Lower lobe of right lung (tissue), 2 donors: ENCODE measurements around the gene CCM2. TPM values are rescaled to one million over a fixed set of nuclear protein-coding genes. Genes with fewer than 3 reads are reported as not detected.
A peak's percentile ranks its signal among the peaks of the same experiment; 100 is the strongest.

Source experiments
- ATAC-seq, 2 donors: fragments of 200-7000 bp; cut with Tn5 transposase; one replicate each; pipeline ENCODE4 v1.9.1; 2020 to 2022; ENCODE audit warnings: mild to moderate bottlenecking in 2 of 2, moderate library complexity in 2 of 2
- DNase-seq: peaks from one replicate; pipeline ENCODE4 v3.0.0-alpha.2; 2020
- H3K27ac ChIP-seq: fragments of 200-600 bp; one replicate; pipeline ENCODE4 v1.8.0; 2022
- H3K27me3 ChIP-seq: fragments of 200-600 bp; one replicate; pipeline ENCODE4 v1.8.0; 2022; ENCODE audit warnings: low read depth
- H3K36me3 ChIP-seq: fragments of 200-600 bp; one replicate; pipeline ENCODE4 v1.8.0; 2022; ENCODE audit warnings: mild to moderate bottlenecking
- H3K4me1 ChIP-seq: fragments of 200-600 bp; one replicate; pipeline ENCODE4 v1.8.0; 2022
- H3K4me3 ChIP-seq: fragments of 200-600 bp; one replicate; pipeline ENCODE4 v1.8.0; 2022; ENCODE audit warnings: mild to moderate bottlenecking
- H3K9me3 ChIP-seq: fragments of 200-600 bp; one replicate; pipeline ENCODE4 v1.8.0; 2022
- CTCF ChIP-seq: fragments of 200-600 bp; IDR thresholded peaks from one replicate; pipeline ENCODE4 v1.8.0; 2022; ENCODE audit warnings: antibody characterized with exemption, mild to moderate bottlenecking
- intact Hi-C: fragments of 100-400 bp; cut with DNase I; formaldehyde crosslinking; loops from one replicate; pipeline ENCODE4 v1.11.0; 2022
- total RNA-seq: library from RNA; stranded (reverse); fragmentation: NEBNext Ultra II Directional; extraction: Animal tissue kit (Norgen Biotek cat#: 25700); gene quantifications from one replicate; pipeline ENCODE4 v1.2.1, GENCODE V29; 2021
- donor health status: DM: no; HTN: yes; CAD: no; lungs with severe emphysema.

Gene CCM2
- total RNA-seq, 1 donor from 2014 or later: 45.7 TPM

GRCh38 chr7:45037876-45038275 lies 37.9 kb downstream of the CCM2 start:
- peaks cover 49% of the 10 kb centered on the region for H3K36me3 ChIP-seq
- DNase-seq: no peak

GRCh38 chr7:45039106-45039505 lies 39.1 kb downstream of the CCM2 start:
- intact Hi-C loops: no loop called here
- no peaks in the 10 kb centered on the region for H3K9me3 ChIP-seq
- H3K36me3 ChIP-seq: peaks cover 60% of the 10 kb centered on the region
- DNase-seq (no peak), ATAC-seq (no peak)
- peaks cover 14% of the 10 kb centered on the region for H3K4me1 ChIP-seq
- H3K27ac ChIP-seq: no peak overlapping the region
- no peak for TF ChIP-seq CTCF
- H3K27me3 ChIP-seq: no peaks in the 10 kb centered on the region
- no peak overlapping the region for H3K4me3 ChIP-seq

More at GRCh38 chr7:45037876-45038275, 37.9 kb downstream of the CCM2 start:
- Histone ChIP-seq H3K27me3 (no peaks in the 10 kb centered on the region), H3K27ac (no peak overlapping the region), H3K4me1 (peaks cover 14% of the 10 kb centered on the region), H3K4me3 (no peak overlapping the region), H3K9me3 (no peaks in the 10 kb centered on the region)
- intact Hi-C loops: no loop called here
- TF ChIP-seq CTCF: no peak
- no peak for ATAC-seq

GRCh38 chr7:45044338-45044737 lies 44.3 kb downstream of the CCM2 start:
- no peak for DNase-seq
- no peak for ATAC-seq
- Histone ChIP-seq H3K36me3 (peaks cover 88% of the 10 kb centered on the region), H3K27ac (no peak overlapping the region), H3K9me3 (no peaks in the 10 kb centered on the region), H3K4me3 (no peak overlapping the region), H3K27me3 (no peaks in the 10 kb centered on the region), H3K4me1 (no peaks in the 10 kb centered on the region)
- intact Hi-C loops: no loop called here
- no peak for TF ChIP-seq CTCF

GRCh38 chr7:45048748-45049147 lies 48.7 kb downstream of the CCM2 start:
- no peak for DNase-seq
- intact Hi-C loops: no loop called here
- no peaks in the 10 kb centered on the region for H3K9me3 ChIP-seq
- TF ChIP-seq CTCF: no peak
- H3K4me3 ChIP-seq: no peak overlapping the region
- no peaks in the 10 kb centered on the region for H3K27me3 ChIP-seq
- no peak overlapping the region for H3K27ac ChIP-seq
- H3K36me3 ChIP-seq: peaks cover 78% of the 10 kb centered on the region
- ATAC-seq: no peak
- H3K4me1 ChIP-seq: no peaks in the 10 kb centered on the region

- intact Hi-C loops: no loop called here
- DNase-seq: no peak
- ATAC-seq: no peak
- Histone ChIP-seq H3K36me3 (peaks cover 70% of the 10 kb centered on the region), H3K27me3 (no peaks in the 10 kb centered on the region), H3K4me1 (no peaks in the 10 kb centered on the region), H3K9me3 (no peaks in the 10 kb centered on the region), H3K4me3 (no peak overlapping the region), H3K27ac (no peak overlapping the region)
- TF ChIP-seq CTCF: no peak
Measured at GRCh38 chr7:45050198-45050597, 50.2 kb downstream of the CCM2 start.

- ATAC-seq: peak; percentile 86
- TF ChIP-seq CTCF: no peak
Measured at GRCh38 chr7:45052011-45052410, 52.0 kb downstream of the CCM2 start.

More at GRCh38 chr7:45052011-45052410, 52.0 kb downstream of the CCM2 start:
- no peak overlapping the region for H3K27ac ChIP-seq
- no peaks in the 10 kb centered on the region for H3K27me3 ChIP-seq
- H3K9me3 ChIP-seq: no peaks in the 10 kb centered on the region
- H3K36me3 ChIP-seq: peaks cover 53% of the 10 kb centered on the region
- no peak for DNase-seq
- intact Hi-C loops: no loop called here
- H3K4me1 ChIP-seq: no peaks in the 10 kb centered on the region
- H3K4me3 ChIP-seq: no peak overlapping the region
